Measurements from ENCODE around the gene IGF2R.

IGF2R gene

GRCh38 chr6:160014869-160015182 is 45.9 kb downstream of the IGF2R start:
- Histone ChIP-seq H3K27ac (ENCODE audit: low read length) (peak overlapping the region; percentile 78), H3K79me2 (ENCODE audit: insufficient read depth, low read length) (peaks cover 88% of the 10 kb centered on the region), H3K9ac (ENCODE audit: low read depth, low read length) (peak overlapping the region; percentile 27), H2AFZ (ENCODE audit: low read depth, low read length) (no peak overlapping the region), H3K27me3 (ENCODE audit: insufficient read depth, low read length, poor library complexity) (no peaks in the 10 kb centered on the region), H3K4me3 (ENCODE audit: low read depth in 1 of 2, low read length in 2 of 2) (no peak overlapping the region), H3K4me2 (ENCODE audit: insufficient read depth, low read length) (peak overlapping the region; percentile 41; the same call in 1 of the 2 replicates), H3K4me1 (ENCODE audit: insufficient read depth, low read length) (peaks cover 91% of the 10 kb centered on the region), H3K36me3 (ENCODE audit: insufficient read depth, low read length) (peaks cover 61% of the 10 kb centered on the region), H3K9me3 (ENCODE audit: insufficient read depth, low read length, severe bottlenecking) (no peaks in the 10 kb centered on the region), H4K20me1 (ENCODE audit: insufficient read depth, low read length) (peaks cover 19% of the 10 kb centered on the region)
- DNase-seq: no peak
- no peak for ATAC-seq (ENCODE audit: insufficient read depth, low read depth)
- TF ChIP-seq CTCF (IDR thresholded peaks at IDR 0.05; ENCODE audit: borderline replicate concordance, extremely low read depth, low read length, poor library complexity, severe bottlenecking): no peak
- no peak for TF ChIP-seq EZH2 (IDR thresholded peaks at IDR 0.05; ENCODE audit: borderline replicate concordance, low read depth, low read length, severe bottlenecking)

GRCh38 chr6:160015778-160016684 is 47.1 kb downstream of the IGF2R start:
- Histone ChIP-seq H3K36me3 (ENCODE audit: insufficient read depth, low read length) (peaks cover 49% of the 10 kb centered on the region), H3K79me2 (ENCODE audit: insufficient read depth, low read length) (peaks cover 88% of the 10 kb centered on the region), H3K4me2 (ENCODE audit: insufficient read depth, low read length) (peak overlapping the region; percentile 37), H3K27ac (ENCODE audit: low read length) (peak overlapping the region; percentile 78), H3K9ac (ENCODE audit: low read depth, low read length) (peak overlapping the region; percentile 27), H3K4me3 (ENCODE audit: low read depth in 1 of 2, low read length in 2 of 2) (no peak overlapping the region; a peak in 1 of 4 replicates), H3K27me3 (ENCODE audit: insufficient read depth, low read length, poor library complexity) (no peaks in the 10 kb centered on the region), H4K20me1 (ENCODE audit: insufficient read depth, low read length) (peaks cover 13% of the 10 kb centered on the region), H2AFZ (ENCODE audit: low read depth, low read length) (no peak overlapping the region), H3K4me1 (ENCODE audit: insufficient read depth, low read length) (peaks cover 81% of the 10 kb centered on the region), H3K9me3 (ENCODE audit: insufficient read depth, low read length, severe bottlenecking) (no peaks in the 10 kb centered on the region)
- peak; percentile 84 for DNase-seq
- TF ChIP-seq EZH2 (IDR thresholded peaks at IDR 0.05; ENCODE audit: borderline replicate concordance, low read depth, low read length, severe bottlenecking) (no peak), CTCF (IDR thresholded peaks at IDR 0.05; ENCODE audit: borderline replicate concordance, extremely low read depth, low read length, poor library complexity, severe bottlenecking) (no peak)
- ATAC-seq (ENCODE audit: insufficient read depth, low read depth): peak; percentile 77

GRCh38 chr6:160022101-160022500 is 53.2 kb downstream of the IGF2R start:
- ATAC-seq (ENCODE audit: insufficient read depth, low read depth) (no peak), DNase-seq (no peak)
- no peaks in the 10 kb centered on the region for H4K20me1 ChIP-seq (ENCODE audit: insufficient read depth, low read length)
- H3K4me3 ChIP-seq (ENCODE audit: low read depth in 1 of 2, low read length in 2 of 2): no peak overlapping the region
- peaks cover 87% of the 10 kb centered on the region for H3K79me2 ChIP-seq (ENCODE audit: insufficient read depth, low read length)
- H3K9me3 ChIP-seq (ENCODE audit: insufficient read depth, low read length, severe bottlenecking): no peaks in the 10 kb centered on the region
- H3K9ac ChIP-seq (ENCODE audit: low read depth, low read length): no peak overlapping the region
- H3K36me3 ChIP-seq (ENCODE audit: insufficient read depth, low read length): peaks cover 53% of the 10 kb centered on the region
- peaks cover 57% of the 10 kb centered on the region for H3K4me1 ChIP-seq (ENCODE audit: insufficient read depth, low read length)
- H3K4me2 ChIP-seq (ENCODE audit: insufficient read depth, low read length): no peak overlapping the region
- H2AFZ ChIP-seq (ENCODE audit: low read depth, low read length): no peak overlapping the region
- H3K27me3 ChIP-seq (ENCODE audit: insufficient read depth, low read length, poor library complexity): no peaks in the 10 kb centered on the region
- no peak for TF ChIP-seq EZH2 (IDR thresholded peaks at IDR 0.05; ENCODE audit: borderline replicate concordance, low read depth, low read length, severe bottlenecking)
- TF ChIP-seq CTCF (IDR thresholded peaks at IDR 0.05; ENCODE audit: borderline replicate concordance, extremely low read depth, low read length, poor library complexity, severe bottlenecking): no peak
- H3K27ac ChIP-seq (ENCODE audit: low read length): 0 out of 2 replicates have a peak overlapping the region, but pooled peaks have one; percentile 58
